Measurements from ENCODE around the gene GHR. TPM values are rescaled to one million over a fixed set of nuclear protein-coding genes. Genes with fewer than 3 reads are reported as not detected.

Gene GHR
- total RNA-seq, 1 donor from 2014 or later: not detected

- intact Hi-C loops (cut with micrococcal nuclease): loop anchor here (5.0 kb wide), 1 partner anchor 165 kb away; the partner anchor contains the start of gene GHR
- H3K9me3 Mint-ChIP-seq: no peaks in the 10 kb centered on the region
- H3K36me3 Mint-ChIP-seq (ENCODE audit: low read depth): no peaks in the 10 kb centered on the region
- H3K4me1 Mint-ChIP-seq (ENCODE audit: low read depth): no peaks in the 10 kb centered on the region
- peaks cover 15% of the 10 kb centered on the region for H3K27me3 Mint-ChIP-seq (ENCODE audit: insufficient read depth)
- DNase-seq (ENCODE audit: low spot score): no peak
- H3K27ac Mint-ChIP-seq: no peak overlapping the region
- H3K4me3 Mint-ChIP-seq: no peak overlapping the region
Measured at GRCh38 chr5:42587096-42587723, 164.0 kb downstream of the GHR start.

DNA sequence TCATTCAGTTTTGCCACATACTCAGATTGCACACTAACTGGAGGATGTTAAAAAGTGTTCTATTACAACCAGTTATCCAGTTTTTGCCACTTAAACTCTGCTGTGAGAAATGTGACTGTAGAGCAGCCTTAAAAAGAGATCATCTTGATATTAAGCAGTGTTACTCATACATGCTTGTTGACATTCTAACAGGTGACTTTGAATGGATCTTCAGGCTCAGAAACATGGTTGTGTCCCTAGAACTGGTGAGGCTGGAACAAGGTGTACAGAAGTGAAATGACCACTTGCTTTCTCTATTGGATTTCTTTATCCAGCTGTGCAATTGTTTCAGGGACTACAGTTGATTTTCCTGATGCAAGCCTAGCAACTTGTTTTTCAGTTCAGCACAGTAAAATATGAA, 167.3 kb downstream of the GHR start:
- no peak overlapping the region for H3K27ac Mint-ChIP-seq
- H3K4me1 Mint-ChIP-seq (ENCODE audit: low read depth): no peaks in the 10 kb centered on the region
- H3K4me3 Mint-ChIP-seq: no peak overlapping the region
- DNase-seq (ENCODE audit: low spot score): no peak
- H3K27me3 Mint-ChIP-seq (ENCODE audit: insufficient read depth): peaks cover 15% of the 10 kb centered on the region
- intact Hi-C loops (cut with micrococcal nuclease): loop anchor here (10.0 kb wide), 1 partner anchor 1374 kb away; no protein-coding TSS in a partner anchor
- H3K36me3 Mint-ChIP-seq (ENCODE audit: low read depth): no peaks in the 10 kb centered on the region
- no peaks in the 10 kb centered on the region for H3K9me3 Mint-ChIP-seq

GRCh38 chr5:42591015-42591414, 167.8 kb downstream of the GHR start:
- intact Hi-C loops (cut with micrococcal nuclease): loop anchor here (10.0 kb wide), 1 partner anchor 1374 kb away; no protein-coding TSS in a partner anchor
- H3K27me3 Mint-ChIP-seq (ENCODE audit: insufficient read depth): peaks cover 15% of the 10 kb centered on the region
- no peaks in the 10 kb centered on the region for H3K9me3 Mint-ChIP-seq
- H3K27ac Mint-ChIP-seq: no peak overlapping the region
- DNase-seq (ENCODE audit: low spot score): no peak
- no peaks in the 10 kb centered on the region for H3K36me3 Mint-ChIP-seq (ENCODE audit: low read depth)
- H3K4me3 Mint-ChIP-seq: no peak overlapping the region
- no peaks in the 10 kb centered on the region for H3K4me1 Mint-ChIP-seq (ENCODE audit: low read depth)

DNA sequence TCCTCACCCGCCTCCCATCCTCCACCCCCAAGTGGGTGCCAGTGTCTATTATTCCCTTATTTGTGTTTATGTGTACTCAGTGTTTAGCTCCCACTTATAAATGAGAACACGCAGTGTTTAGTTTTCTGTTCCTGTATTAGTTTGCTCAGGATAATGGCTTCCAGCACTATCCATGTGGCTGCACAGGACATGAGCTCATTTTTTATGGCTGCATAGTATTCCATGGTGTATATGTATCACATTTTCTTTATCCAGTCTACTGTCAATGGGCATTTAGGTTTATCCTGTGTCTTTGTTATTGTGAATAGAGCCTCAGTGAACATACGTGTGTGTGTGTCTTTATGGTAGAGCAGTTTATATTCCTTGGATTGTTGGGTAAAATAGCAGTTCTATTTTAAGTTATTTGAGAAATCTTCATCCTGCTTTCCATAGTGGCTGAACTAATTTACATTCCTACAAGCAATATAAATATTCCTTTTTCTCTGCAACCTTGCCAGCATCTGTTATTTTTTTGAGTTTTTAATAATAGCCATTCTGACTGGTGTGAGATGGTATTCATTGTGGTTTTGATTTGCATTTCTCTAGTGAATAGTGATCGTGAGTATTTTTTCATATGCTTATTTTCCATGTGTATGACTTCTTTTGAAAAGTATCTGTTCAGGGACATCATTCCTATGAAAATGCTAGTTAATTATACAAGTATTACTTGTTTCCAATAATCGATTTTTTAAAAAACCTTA, 169.3 kb downstream of the GHR start:
- peaks cover 5% of the 10 kb centered on the region for H3K27me3 Mint-ChIP-seq (ENCODE audit: insufficient read depth)
- H3K9me3 Mint-ChIP-seq: no peaks in the 10 kb centered on the region
- no peak for DNase-seq (ENCODE audit: low spot score)
- no peak overlapping the region for H3K27ac Mint-ChIP-seq
- no peaks in the 10 kb centered on the region for H3K4me1 Mint-ChIP-seq (ENCODE audit: low read depth)
- H3K4me3 Mint-ChIP-seq: no peak overlapping the region
- no peaks in the 10 kb centered on the region for H3K36me3 Mint-ChIP-seq (ENCODE audit: low read depth)
- intact Hi-C loops (cut with micrococcal nuclease): loop anchor here (10.0 kb wide), 1 partner anchor 1372 kb away; no protein-coding TSS in a partner anchor

- DNase-seq (ENCODE audit: low spot score): no peak
- Mint-ChIP-seq H3K36me3 (ENCODE audit: low read depth) (no peaks in the 10 kb centered on the region), H3K4me3 (no peak overlapping the region), H3K27ac (no peak overlapping the region), H3K4me1 (ENCODE audit: low read depth) (no peaks in the 10 kb centered on the region), H3K9me3 (no peaks in the 10 kb centered on the region), H3K27me3 (ENCODE audit: insufficient read depth) (peaks cover 5% of the 10 kb centered on the region)
- intact Hi-C loops (cut with micrococcal nuclease): loop anchor here (10.0 kb wide), 1 partner anchor 1371 kb away; no protein-coding TSS in a partner anchor
Measured at GRCh38 chr5:42593591-42593990, 170.4 kb downstream of the GHR start.

- Mint-ChIP-seq H3K27ac (no peak overlapping the region), H3K4me3 (no peak overlapping the region), H3K9me3 (no peaks in the 10 kb centered on the region), H3K27me3 (ENCODE audit: insufficient read depth) (peaks cover 3% of the 10 kb centered on the region), H3K4me1 (ENCODE audit: low read depth) (no peaks in the 10 kb centered on the region), H3K36me3 (ENCODE audit: low read depth) (no peaks in the 10 kb centered on the region)
- no peak for DNase-seq (ENCODE audit: low spot score)
- intact Hi-C loops (cut with micrococcal nuclease): loop anchor here (10.0 kb wide), 1 partner anchor 1369 kb away; no protein-coding TSS in a partner anchor
Measured at GRCh38 chr5:42595597-42595996, 172.4 kb downstream of the GHR start.

GRCh38 chr5:42596817-42597216, 173.6 kb downstream of the GHR start:
- Mint-ChIP-seq H3K36me3 (ENCODE audit: low read depth) (no peaks in the 10 kb centered on the region), H3K4me1 (ENCODE audit: low read depth) (no peaks in the 10 kb centered on the region)

GRCh38 chr5:42597318-42597937, 174.2 kb downstream of the GHR start:
- intact Hi-C loops (cut with micrococcal nuclease): loop anchor here (10.0 kb wide), 1 partner anchor 1367 kb away; no protein-coding TSS in a partner anchor
- Mint-ChIP-seq H3K36me3 (ENCODE audit: low read depth) (no peaks in the 10 kb centered on the region), H3K27me3 (ENCODE audit: insufficient read depth) (no peaks in the 10 kb centered on the region), H3K9me3 (no peaks in the 10 kb centered on the region), H3K4me1 (ENCODE audit: low read depth) (no peaks in the 10 kb centered on the region), H3K27ac (no peak overlapping the region), H3K4me3 (no peak overlapping the region)
- DNase-seq (ENCODE audit: low spot score): no peak

More at GRCh38 chr5:42596817-42597216, 173.6 kb downstream of the GHR start:
- H3K4me3 Mint-ChIP-seq: no peak overlapping the region
- no peaks in the 10 kb centered on the region for H3K27me3 Mint-ChIP-seq (ENCODE audit: insufficient read depth)
- no peak for DNase-seq (ENCODE audit: low spot score)
- intact Hi-C loops (cut with micrococcal nuclease): loop anchor here (10.0 kb wide), 1 partner anchor 1368 kb away; no protein-coding TSS in a partner anchor
- no peaks in the 10 kb centered on the region for H3K9me3 Mint-ChIP-seq
- no peak overlapping the region for H3K27ac Mint-ChIP-seq

- DNase-seq (ENCODE audit: low spot score): no peak
- Mint-ChIP-seq H3K4me3 (no peak overlapping the region), H3K27ac (no peak overlapping the region), H3K27me3 (ENCODE audit: insufficient read depth) (no peaks in the 10 kb centered on the region), H3K9me3 (no peaks in the 10 kb centered on the region), H3K36me3 (ENCODE audit: low read depth) (no peaks in the 10 kb centered on the region), H3K4me1 (ENCODE audit: low read depth) (no peaks in the 10 kb centered on the region)
- intact Hi-C loops (cut with micrococcal nuclease): loop anchor here (10.0 kb wide), 1 partner anchor 1366 kb away; no protein-coding TSS in a partner anchor
Measured at GRCh38 chr5:42598311-42598710, 175.1 kb downstream of the GHR start.

DNA sequence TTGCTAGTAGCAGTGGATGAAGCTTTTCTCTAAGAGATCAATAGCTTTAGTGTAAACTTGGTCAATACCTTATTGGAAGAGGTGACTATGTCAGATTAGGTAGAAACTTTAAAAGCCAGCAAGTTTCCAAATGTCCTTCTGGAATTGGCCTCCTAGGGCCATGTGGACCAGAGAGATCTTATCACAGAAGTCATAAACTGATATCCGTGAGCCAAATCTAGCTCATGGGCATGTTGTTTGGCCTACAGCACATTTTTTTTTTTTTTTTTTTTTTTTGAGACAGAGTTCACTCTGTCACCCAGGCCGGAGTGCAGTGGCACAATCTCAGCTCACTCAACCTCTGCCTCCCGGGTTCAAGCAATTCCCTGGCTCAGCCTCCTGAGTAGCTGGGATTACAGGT, 175.9 kb downstream of the GHR start:
- Mint-ChIP-seq H3K9me3 (no peaks in the 10 kb centered on the region), H3K27me3 (ENCODE audit: insufficient read depth) (no peaks in the 10 kb centered on the region), H3K4me1 (ENCODE audit: low read depth) (no peaks in the 10 kb centered on the region), H3K27ac (no peak overlapping the region), H3K36me3 (ENCODE audit: low read depth) (no peaks in the 10 kb centered on the region), H3K4me3 (no peak overlapping the region)
- DNase-seq (ENCODE audit: low spot score): no peak
- intact Hi-C loops (cut with micrococcal nuclease): loop anchor here (10.0 kb wide), 1 partner anchor 1366 kb away; no protein-coding TSS in a partner anchor

GRCh38 chr5:42600441-42600840, 177.2 kb downstream of the GHR start:
- H3K4me1 Mint-ChIP-seq (ENCODE audit: low read depth): no peaks in the 10 kb centered on the region
- no peak for DNase-seq (ENCODE audit: low spot score)
- intact Hi-C loops (cut with micrococcal nuclease): no loop called here
- H3K27ac Mint-ChIP-seq: no peak overlapping the region
- no peaks in the 10 kb centered on the region for H3K9me3 Mint-ChIP-seq
- H3K4me3 Mint-ChIP-seq: no peak overlapping the region
- H3K27me3 Mint-ChIP-seq (ENCODE audit: insufficient read depth): no peaks in the 10 kb centered on the region
- no peaks in the 10 kb centered on the region for H3K36me3 Mint-ChIP-seq (ENCODE audit: low read depth)

DNA sequence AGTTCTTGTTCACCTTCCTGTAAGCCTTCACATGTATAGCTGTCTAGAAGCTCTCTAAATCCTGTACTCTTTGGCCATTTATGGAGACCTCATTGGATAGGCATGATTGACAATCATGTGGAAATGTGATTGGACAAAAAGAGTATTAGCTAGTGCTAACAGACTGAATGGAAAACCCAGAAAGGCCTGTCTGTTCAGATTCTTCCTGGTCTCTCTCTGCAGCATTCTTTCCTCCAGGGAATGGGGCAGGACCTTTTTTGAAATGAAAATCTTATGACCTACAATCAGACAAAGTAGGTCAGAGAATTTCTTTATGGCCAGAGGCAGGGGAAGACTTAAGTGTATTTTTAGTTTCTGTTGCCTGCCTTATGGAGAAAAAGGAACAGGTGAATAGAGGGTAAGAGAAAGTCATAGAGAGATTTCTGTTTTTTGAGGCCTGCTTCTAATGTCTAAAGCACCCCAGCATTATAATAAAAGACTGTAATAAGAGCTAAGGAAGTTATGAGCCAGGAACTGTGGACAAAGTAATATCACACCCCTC, 181.0 kb downstream of the GHR start:
- H3K4me3 Mint-ChIP-seq: no peak overlapping the region
- H3K9me3 Mint-ChIP-seq: no peaks in the 10 kb centered on the region
- no peak for DNase-seq (ENCODE audit: low spot score)
- H3K27ac Mint-ChIP-seq: no peak overlapping the region
- intact Hi-C loops (cut with micrococcal nuclease): no loop called here
- peaks cover 3% of the 10 kb centered on the region for H3K27me3 Mint-ChIP-seq (ENCODE audit: insufficient read depth)
- no peaks in the 10 kb centered on the region for H3K4me1 Mint-ChIP-seq (ENCODE audit: low read depth)
- H3K36me3 Mint-ChIP-seq (ENCODE audit: low read depth): no peaks in the 10 kb centered on the region
